HT-29 (cell line): ENCODE results near the gene RXFP3. TPM values are rescaled to one million over a fixed set of nuclear protein-coding genes. Genes with fewer than 3 reads are reported as not detected.

ENCODE experiments used
- DNase-seq: peaks from one replicate; pipeline ENCODE4 v3.0.0-alpha.2; 2015; ENCODE audit warnings: low spot score
- small RNA-seq: library from RNA; depleted of rRNA; stranded (forward); fragments of <200 nt; gene quantifications from one replicate; pipeline ENCODE3, GENCODE V24; 2014
- total RNA-seq: library from RNA; depleted of rRNA; stranded (reverse); fragments of >200 nt; shearing (Covaris generic); gene quantifications from 2 replicates; pipeline ENCODE4 v1.2.3, GENCODE V29; 2014; rRNA removed

RXFP3 gene
- total RNA-seq, 1 experiment from 2014 or later: not detected

- no peak for DNase-seq
Observed at GRCh38 chr5:33980030-33980429, 43.8 kb downstream of the RXFP3 start.

DNA sequence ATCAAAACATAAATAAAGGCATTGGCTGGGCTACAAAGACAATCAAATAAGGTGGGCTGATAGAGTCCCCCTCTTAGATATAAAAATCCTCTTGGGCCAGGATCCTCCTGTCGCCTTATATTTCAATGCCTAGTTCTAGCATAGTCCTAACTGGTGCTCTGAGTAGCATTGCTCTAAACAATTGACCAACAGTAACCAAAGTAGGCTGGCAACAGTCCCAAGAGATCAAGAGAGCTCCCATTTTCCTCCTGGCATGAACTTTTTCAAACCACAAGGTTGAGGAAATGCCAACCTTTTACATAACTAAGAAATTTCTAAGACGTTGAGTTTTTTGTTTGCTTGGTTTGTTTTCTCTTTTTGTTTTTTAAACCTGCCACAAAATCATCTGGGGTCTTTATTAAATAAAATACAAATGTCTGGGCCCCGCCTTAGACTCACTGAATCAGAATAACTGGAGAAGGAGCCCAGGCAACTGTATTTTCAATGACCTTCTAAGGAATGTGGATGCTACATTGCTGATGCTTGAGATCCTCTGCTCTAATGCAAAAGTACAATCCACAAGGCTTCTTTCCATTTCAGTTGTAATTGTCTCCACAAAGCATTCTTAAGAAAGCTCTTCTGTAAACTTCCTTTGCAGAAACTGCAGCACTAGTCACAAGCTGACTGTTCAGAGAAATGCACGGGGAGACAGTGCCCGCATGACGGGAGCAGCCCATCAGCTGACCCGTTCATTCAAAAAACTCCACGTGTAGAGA, 45.4 kb downstream of the RXFP3 start:
- no peak for DNase-seq

GRCh38 chr5:33984178-33984577, 48.0 kb downstream of the RXFP3 start:
- no peak for DNase-seq

GRCh38 chr5:33984671-33985124, 48.5 kb downstream of the RXFP3 start, which contains the start of gene SLC45A2:
SLC45A2 (minus strand) TSS chr5:33984693; CDS start chr5:33984583, 110 bp downstream.
- no peak for DNase-seq

DNA sequence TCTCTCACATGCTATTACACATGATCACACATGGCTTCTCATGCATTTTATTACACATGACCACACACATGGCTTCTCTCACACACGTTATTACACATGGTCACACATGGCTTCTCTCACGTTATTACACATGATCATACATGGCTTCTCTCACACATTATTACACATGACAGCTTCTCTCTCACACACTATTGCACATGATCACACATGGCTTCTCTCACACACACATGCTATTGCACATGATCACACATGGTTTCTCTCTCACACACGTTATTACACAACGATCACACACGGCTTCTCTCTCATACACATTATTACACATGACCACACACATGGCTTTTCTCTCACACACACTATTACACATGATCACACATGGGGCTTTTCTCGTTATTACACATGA, 49.3 kb downstream of the RXFP3 start:
- no peak for DNase-seq

Small RNA genes lying within 50 kb of the gene (small RNA-seq; reads per million reads assigned to genes)
- gene RNU6-923P: not detected

Other genes with a start within 250 kb of the RXFP3 start
- gene ADAMTS12, start 44.4 kb upstream of the RXFP3 start, total RNA-seq: not detected in 2 replicates
- gene SLC45A2, start 48.3 kb downstream of the RXFP3 start, total RNA-seq: not detected in 2 replicates
- gene AMACR, start 71.7 kb downstream of the RXFP3 start, total RNA-seq: 11.0 and 13.6 TPM in 2 replicates
- 2.7 and 2.9 TPM in 2 replicates for gene C1QTNF3, start 106.8 kb downstream of the RXFP3 start, total RNA-seq